NCI-H226 (cell line): ENCODE data around the gene HCN4.

Experiments
- DNase-seq: peaks from one replicate; pipeline ENCODE4 v3.0.0-alpha.2; 2015

HCN4 gene

DNA sequence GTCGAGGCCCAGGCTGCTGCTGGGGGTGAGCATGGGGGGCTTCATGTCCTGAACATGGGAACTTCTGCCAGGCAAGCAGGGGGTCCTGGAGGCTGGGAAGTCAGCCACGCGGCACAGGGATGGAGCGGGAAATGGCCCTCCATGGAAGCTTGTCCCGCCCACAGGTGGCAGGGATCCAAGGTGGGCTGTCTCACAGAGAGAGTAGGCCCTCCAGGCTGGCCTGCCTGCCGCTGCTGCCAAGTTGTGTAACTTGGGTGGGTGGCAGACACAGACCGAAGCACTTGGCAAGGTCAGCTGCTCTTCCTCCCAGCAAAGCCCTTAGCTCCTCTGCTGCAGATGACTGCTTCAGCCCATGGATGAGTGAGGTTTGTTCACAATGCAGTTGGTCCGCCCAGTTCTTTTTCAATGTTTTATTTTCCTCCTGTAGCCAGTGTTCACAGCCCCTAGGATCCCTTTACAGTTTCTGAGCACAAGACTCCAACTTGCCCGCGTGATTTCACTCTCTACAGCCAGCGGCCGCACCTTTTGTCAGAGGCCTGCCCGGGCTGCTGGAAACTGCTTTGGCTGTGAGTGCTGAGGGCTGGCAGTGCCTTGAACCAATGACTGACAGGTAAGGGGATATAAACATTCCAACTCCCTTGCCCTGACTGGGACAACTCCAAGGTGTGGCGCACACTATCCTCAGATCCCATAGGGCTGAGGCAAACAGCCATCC, 26.7 kb downstream of the HCN4 start:
- no peak for DNase-seq

DNA sequence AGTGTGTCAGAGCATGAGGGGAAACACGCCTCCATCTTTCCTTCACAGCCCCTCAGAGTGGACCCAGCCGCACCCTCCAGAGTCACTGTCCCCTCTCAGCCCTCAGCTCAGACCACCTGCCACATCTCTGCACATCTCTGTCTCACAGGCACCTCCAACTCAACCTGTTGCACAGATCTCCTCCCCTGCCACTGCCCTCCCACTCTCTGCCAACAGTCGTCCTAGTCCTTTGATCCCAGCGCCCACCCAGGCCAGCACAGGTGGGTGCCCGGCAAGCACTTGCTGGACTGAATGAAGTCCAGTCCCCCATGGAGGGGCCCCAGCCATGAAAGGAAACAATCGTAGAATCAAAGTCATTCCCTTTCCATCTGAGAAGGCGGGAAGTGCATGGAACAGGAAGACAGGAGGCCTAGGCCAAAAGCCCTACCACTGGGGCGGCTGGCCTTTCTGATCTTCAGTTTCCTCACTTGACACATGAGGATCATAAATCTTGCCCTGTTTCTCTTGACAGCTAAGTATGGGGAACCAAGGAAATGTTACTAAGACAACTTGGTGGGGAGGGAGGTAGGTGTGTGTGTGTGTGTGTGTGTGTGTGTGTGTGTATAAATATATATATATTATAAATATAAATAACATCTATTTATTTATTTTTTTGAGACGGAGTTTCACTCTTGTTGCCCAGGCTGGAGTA, 28.1 kb downstream of the HCN4 start:
- no peak for DNase-seq

DNA sequence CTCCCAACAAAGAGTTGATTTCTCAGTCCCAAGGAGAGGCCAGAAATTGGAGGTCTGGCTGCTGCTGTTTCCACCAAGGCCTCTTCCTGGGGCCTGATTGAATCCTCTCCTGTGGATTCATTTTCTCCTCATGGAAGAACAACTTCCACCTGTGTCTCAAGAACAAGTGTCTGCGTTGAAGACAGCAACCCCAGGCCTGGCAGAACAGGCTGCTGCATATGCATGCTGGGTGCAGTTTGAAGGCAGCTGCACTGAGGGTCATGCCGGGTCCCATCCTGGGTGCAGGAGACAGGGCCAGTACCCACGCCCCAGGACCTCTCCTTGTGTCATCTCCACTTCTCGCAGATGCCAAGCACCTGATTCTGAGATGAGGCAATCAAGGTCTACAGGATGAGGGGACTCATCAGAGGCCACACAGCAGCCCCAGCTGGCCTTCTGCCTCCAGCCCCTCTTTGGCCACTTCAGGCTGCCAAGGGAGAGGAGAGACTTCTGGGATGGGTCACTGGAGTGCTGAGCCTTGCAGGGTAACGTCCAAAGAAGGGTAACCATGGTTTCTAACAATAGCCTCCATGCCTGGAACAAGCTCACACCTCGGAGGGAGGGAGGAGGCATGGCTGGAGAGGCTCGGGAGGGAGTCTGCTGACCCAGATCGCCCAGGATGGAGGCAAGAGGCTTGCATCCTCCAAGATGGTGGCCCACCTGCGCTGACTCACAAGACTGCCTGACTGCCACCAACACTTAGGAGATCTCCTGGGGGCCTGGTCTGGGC, 30.0 kb downstream of the HCN4 start:
- DNase-seq, result no peak

DNA sequence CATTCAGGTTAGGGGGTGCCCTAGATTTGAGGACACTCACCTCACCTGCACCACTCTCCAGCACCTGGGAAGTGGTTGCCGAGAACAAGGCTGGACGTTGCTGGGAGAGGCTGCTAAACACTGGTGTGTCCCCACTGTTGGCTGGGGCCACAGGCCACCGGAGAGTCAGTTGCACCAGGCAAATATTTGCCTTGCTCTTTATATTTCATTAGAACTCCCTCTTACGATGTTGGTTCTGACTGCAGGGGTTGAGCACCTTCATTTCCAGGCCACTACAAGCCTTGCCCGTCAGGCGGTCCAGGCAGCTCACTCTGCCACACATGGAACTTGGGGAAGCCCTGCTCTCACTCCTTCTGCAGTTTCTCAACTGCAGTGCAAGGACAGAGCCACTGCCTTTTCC, 30.7 kb downstream of the HCN4 start:
- no peak for DNase-seq

DNA sequence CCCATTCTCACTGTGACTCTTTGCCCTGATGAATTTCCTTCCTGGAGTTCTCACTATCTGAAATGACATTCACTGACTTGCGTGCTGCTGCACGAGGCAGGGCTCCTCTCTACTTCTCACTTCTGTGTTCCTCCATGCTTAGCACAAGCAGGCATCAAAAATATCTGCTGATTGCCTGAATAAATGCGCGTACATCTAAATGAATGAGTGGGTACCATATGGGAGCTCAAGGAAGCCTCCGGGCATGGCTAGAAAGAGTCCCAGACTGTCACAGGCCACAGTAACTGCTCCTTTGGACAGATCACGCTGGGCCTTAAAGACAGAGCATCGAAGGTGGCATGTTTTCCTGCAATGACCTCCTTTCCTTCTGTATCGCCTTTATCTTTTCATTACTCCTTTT, 31.6 kb downstream of the HCN4 start:
- no peak for DNase-seq

DNA sequence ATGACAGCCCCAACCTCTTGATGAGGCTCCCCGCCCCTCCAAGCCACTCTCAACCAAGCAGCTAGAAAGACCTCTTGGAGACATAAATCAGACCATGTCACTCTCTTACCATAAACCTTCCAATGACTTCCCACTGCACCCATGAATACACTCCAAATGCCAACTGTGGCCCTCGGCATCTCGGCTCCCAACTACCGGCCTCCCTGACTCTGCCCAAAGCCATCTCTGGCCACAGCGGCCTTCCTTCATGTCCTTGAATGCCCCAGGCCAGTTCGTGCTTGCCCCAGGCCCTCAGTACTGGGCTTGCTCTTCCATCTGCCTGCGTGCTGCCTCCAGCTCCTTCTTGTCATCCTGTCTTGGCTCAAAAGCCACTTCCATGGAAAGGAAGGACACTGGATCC, 32.0 kb downstream of the HCN4 start:
- DNase-seq, result no peak

DNA sequence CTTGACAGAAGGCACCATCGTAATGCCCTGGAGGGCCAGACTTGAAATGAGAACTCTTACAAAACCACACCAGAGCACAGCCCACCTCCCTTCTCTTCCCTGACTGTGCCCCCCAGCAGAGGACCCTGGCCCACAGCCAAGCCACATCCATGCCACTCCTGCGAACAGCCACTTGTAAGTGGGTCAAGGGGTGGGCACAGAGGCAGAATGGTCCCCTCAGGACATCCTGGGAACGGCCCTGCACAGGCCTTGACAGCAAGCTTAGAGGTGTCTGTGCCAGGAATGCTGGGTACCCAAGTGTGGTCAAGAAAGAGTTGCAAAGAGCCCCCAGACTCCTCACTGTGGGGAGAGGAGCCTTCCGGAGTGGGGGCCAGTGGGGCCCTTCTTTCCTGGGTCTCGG, 33.3 kb downstream of the HCN4 start:
- DNase-seq, result no peak

DNA sequence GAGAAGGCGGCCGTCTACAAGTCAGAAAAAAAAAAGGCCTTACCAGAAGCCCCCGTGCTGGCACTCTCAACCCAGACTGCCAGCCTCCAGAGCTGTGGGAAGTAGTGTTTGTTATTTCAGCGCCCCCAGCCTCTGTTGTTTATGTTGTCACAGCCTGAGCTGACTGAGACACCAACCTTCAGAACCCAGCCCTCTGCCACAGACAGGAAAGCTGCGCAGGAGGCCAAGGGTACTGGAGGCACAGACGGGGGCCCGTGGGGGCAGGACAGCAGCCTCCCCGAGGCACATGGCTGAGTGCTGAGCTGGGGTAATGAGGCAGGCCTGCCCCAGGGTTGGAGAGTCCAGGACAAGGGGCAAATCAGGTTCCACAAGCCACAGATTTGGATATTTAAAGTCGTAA, 33.7 kb downstream of the HCN4 start:
- no peak for DNase-seq

DNA sequence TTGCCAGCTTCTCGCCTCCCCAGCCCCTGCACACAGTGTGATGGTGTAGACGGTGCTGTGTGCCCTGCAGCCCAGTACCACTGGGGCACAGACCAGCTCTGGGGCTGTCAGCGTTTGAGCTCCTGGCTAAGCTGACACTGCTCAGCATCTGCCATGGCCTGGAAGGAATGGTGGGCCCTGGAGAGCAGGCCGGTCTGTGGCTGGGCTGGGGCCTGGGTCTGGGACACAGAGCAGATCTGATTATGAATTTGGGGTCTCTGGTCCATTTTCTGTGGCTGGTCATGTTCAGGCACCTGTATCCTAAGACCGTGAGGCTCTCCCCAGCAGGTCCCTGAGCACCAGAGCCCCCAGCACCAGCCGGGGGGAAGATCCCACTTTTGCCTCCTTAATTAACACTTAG, 34.7 kb downstream of the HCN4 start:
- no peak for DNase-seq

DNA sequence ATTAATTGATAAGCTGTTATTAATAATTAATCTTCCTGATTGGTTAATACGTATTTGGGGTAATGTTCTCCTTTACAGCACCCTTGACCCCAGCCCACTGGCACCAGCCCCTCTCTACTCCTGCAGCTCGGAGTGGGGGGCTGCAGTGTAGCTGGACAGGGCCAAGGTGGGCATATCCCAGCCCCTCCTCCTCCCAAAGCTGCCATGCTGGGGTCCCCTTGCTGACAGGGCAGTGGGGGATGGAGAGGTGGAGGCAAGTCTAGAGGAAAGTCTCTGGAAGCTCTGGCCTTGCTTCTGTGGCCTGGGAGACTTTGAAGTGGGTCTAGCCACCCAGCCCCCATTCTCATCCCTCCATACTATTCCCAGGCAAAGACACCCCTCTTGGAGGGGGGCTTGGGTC, 35.8 kb downstream of the HCN4 start:
- DNase-seq, result no peak

DNA sequence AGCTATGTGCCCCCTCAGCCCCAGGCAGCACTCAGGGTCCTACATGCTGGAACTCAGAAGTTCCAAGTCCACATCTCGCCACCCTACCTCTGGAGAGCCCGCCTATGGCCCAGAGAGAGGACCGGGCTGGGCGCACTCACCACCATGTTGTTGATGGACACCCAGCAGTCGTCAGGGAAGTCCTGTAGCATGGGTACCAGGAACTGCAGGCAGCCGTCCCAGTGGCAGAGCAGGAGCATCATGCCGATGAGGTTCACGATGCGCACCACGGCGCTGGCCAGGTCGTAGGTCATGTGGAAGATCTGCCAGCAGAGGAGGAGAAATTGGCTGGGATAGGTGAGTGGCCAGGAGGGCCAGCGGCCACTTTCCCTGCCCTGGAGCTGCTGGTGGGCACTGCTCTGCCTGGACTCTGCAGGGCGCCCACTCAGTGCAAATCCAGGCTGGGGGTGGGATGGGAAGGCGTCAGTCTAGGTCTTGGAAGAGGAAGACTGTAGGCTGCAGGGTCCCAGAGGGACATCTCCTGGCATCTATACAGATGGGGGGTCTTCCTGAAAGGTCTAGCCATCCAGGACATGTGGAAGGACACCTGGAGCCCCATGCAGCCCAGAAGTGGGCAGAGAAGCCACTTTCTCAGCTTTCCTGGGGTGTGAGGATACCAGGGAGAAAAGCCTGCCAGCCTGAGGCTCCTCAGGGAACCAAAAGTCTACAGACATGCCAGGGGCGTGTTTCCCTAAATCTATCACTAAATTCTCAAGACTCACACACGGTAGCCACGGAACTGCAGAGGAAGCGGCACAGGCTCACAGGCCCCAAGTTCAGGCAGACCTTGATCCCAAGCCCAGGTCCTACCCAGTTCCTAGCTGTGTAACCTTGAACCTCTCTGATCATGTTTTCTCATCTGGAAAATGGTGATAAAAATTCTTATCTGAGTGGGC, 36.5 kb downstream of the HCN4 start:
- no peak for DNase-seq

DNA sequence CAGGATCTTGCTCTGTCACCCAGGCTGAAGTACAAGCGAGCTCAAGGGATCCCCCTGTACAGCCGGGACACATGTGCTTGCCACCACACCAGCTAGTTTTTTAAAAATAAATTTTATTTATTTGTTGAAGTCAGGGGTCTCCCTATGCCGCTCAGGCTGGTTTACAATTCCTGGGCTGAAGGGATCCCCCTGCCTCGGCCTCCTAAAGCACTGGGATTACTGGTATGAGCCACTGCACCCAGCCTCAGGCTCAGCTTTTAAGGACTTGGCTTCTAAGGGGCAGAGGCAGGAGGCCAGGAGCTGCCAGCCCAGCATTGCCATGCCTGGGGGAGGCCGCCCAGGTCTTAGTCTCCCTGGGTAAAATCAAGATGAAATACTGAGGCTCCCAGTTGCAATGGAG, 37.3 kb downstream of the HCN4 start:
- no peak for DNase-seq

DNA sequence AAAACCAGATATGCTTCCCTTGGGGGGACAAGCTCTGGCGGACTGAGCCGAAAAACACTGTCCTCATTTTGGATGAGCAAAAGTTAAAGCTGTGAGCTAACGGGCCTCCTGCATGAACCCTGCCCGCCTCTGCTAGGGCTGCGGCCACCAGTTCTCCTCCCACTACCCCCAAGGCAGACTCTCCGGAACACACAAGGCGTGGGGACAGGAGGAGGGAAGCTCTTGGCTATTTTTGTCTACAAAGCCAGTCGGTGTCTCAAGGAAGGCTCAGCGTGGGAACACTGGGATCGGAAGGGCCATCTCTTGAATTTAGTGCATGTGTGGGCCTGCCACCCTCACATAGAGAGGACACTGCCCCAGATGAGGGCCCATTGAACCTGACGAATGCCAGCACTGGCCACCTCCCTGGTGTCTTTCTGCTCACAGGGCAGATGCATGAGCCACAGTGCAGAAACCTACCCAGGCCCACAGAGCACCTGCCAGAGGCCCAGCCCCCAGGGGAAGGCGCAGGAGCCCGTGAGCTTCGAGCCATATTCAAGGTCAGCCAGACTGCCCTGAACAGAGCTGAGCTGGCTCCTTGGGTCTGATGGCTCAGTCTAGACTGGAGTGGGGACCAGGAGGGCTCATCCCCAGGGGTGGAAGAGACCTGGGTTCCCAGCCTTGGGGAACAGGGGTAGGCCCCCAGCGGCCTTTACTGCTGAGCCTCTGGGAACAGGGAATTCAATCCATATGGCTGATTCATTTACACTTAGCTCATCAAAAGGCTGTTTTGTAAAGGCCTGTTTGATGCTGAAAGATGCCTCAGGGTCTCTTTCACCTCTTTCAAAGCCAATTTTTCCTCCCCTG, 38.3 kb downstream of the HCN4 start:
- no peak for DNase-seq

DNA sequence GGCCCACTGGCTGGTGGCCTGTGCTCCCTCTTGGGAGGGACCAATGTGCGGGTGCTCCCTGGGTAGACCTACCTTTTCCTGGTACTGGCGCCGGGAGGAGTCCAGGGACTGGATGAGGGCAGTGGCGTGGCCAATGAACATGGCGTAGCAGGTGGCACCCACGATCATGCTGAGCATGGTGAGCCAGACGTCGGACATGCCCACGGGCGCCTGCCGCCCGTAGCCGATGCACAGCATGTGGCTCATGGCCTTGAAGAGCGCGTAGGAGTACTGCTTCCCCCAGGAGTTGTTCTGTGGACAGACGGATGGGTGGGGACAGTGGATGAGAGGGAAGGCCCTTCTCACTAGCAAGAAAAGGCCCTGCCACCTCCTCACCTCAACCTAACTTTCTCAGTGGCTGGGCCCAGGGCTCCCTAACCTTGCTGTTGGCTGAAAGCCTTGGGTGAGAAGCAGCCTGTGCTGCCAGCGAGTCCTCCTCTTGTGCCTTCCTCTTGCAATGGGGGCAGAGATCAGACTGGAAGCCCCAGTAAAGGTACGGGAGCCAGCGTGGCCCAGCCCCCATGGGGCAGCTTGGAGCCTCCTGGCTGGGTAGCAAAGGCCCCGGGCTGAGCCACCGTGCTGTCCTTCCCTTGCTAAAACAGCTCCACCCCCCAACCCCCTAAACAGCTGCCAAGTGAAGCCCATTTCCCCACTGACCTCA, 39.1 kb downstream of the HCN4 start:
- DNase-seq, result no peak

DNA sequence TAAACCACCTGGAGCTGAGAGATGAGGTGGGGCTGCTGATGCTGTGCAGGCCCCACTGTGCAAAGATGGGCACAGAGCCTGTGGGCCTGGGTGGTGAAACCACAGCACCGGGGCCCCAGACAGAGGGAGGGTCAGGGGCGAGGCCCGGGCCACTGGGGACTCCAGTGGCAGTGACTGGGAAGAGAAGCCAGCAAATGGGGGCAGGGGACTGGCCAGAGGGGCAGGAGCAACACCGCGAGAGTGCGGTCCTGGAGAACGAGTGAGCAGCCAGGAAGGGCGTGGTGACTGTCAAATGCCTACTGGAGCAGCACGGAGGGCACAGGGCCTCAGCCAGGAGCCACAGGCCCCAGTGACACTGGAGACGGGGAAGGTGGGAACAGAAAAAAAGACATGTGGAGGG, 39.8 kb downstream of the HCN4 start:
- no peak for DNase-seq

DNA sequence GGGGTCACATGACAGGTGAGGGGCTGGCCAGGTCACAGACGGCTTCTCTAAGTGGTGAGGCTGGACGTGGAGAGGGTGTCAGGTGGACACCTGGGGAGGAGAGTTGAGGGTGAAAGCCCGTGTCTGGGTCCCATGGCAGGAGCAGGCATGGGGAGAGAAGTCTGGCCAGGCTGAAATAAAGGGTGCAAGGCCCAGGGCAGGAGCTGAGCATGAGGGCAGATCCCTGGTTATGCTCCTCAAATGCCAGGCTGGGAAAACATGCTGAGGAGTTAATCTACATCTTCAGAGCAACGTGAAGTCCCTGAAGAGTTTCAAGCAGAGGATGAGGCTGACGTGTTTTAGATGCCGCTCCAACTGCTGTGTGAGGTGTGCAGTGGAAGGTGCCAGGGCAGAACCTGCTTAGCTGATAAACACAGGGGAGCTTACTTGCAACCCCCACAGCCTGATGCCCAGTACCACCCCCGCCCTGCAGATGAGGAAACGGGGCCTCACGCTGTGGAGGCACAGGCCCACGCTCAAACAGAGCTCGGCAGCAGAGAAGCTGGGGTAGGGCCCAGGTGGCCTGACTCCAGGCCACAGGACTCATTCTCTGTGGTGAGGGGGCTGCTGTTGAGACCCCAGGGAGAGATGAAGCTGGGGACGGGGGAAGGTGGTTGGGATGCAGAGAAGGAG, 40.5 kb downstream of the HCN4 start:
- no peak for DNase-seq

DNA sequence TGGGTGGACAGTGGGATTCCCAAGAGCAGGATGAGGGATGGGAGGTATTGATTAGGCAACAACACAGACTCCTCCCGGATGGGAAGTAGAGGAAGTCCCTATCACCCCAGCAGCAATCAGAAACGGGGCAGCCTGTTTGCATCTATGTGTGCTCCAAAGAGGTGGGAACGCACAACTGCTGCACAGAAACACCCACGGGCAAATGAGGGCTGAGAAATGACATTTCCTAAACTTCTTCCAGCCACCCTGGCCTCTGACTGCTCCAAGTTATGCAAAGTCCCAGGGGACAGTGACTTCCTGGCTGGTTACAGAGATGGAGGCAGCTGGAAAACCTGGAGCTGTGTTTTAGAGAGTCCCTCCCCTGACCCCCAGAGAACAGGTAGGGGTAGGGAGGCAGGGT, 42.6 kb downstream of the HCN4 start:
- no peak for DNase-seq

DNA sequence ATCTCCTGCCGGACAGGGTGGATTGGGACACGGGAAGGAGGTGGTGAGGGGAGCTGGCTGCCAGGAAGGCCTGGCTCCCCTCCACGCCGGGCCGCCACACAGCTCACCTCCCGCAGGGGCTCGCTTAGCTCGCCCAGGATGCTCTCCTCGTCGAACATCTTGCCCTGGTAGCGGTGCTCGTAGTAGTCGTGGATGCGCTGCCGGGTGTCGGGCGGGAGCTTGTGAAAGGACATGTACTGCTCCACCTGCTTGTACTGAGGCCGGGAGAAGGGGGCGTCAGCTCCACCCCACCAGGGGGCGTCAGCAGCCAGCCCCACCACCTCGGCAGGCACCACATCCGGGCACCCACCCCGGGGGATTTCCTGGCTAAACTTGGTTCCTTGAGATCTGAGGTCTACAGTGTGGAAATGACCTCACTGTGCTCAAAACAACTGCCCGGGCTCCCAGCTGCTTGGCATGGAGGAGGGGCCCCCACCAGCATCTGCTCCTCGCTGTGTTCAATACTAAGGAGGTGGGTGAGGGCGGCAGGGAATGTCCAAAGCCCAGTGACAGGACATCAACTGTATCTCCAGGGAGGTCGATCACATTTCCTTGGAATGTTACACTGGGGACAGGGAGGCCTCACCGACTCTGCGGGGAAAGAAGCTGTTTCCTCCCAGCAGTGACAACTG, 43.4 kb downstream of the HCN4 start:
- no peak for DNase-seq

DNA sequence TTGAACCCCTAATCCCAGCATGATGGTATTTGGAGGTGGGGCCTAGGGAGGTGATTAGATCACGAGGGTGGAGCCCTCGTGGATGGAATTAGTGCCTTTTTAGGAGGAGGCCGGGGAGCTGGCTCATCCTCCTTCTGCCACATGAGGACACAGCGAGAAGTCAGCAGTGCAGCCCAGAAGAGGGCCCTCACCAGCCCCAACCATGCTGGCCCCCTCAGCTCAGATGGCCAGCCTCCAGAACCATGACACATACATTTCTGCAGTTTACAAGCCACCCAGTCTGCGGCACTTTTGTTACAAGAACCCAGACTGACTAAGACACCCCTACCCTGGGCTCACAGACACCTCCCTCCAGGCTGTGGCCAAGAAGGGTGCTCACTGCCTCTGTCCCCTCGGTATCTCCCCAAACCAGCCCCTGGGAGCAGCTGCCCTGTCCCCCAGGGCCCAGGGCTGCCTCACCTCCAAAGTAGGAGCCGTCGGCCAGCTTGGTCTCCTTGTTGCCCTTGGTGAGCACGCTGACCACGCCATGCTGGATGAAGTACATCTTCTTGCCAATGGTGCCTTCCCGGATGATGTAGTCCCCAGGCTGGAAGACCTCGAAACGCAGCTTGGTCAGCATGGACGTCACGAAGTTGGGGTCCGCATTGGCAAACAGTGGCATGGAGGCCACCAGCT, 44.1 kb downstream of the HCN4 start:
- DNase-seq, result no peak

DNA sequence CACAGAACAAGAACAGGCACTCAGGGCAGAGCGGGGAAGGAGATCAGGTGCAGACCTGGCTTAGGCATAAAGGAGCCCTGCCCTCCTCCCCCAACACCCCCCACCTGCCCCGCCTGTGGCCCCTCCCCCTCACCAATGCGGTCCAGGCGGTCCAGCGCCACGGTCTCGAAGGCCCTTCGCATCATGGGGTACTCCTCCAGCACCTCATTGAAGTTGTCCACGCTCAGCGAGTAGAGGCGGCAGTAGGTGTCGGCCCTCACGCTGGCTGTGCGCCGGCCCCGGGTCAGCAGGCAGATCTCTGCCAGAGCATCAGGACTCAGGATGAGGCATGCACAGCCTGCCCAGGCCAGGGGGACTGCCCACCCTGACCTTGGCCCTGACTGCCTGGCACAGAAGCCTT, 44.8 kb downstream of the HCN4 start:
- DNase-seq, result no peak
